Liver (tissue), 9 donors: ENCODE results near the gene AXIN1. TPM values are rescaled to one million over a fixed set of nuclear protein-coding genes. Genes with fewer than 3 reads are reported as not detected.

ENCODE experiments used
- DNase-seq: peaks from one replicate; pipeline ENCODE4 v3.0.0-alpha.2; 2017; ENCODE audit warnings: low spot score
- H3K27ac ChIP-seq, 2 donors: one replicate each; pipeline ENCODE4 v1.7.0; 2013; ENCODE audit warnings: inconsistent platforms in 2 of 2, low read length in 2 of 2, control low read depth in 1 of 2, low read depth in 1 of 2, mild to moderate bottlenecking in 1 of 2
- H3K27me3 ChIP-seq, 4 donors: one replicate each; pipeline versions ENCODE4 v1.6.1 to v1.7.0; 2013; ENCODE audit warnings: low read length in 3 of 4, inconsistent platforms in 1 of 4, mild to moderate bottlenecking in 1 of 4, moderate library complexity in 1 of 4; ENCODE audit not compliant: control insufficient read depth in 4 of 4, insufficient read depth in 4 of 4
- H3K36me3 ChIP-seq, 4 donors: one replicate each; pipeline versions ENCODE4 v1.6.1 to v1.7.0; 2013; ENCODE audit warnings: low read length in 3 of 4, mild to moderate bottlenecking in 3 of 4, low read depth in 1 of 4, moderate library complexity in 1 of 4; ENCODE audit not compliant: control insufficient read depth in 4 of 4, insufficient read depth in 3 of 4
- H3K4me1 ChIP-seq, 4 donors: one replicate each; pipeline versions ENCODE4 v1.6.1 to v1.7.0; 2013; ENCODE audit warnings: low read length in 3 of 4, mild to moderate bottlenecking in 3 of 4, moderate library complexity in 1 of 4; ENCODE audit not compliant: control insufficient read depth in 4 of 4, insufficient read depth in 4 of 4
- H3K4me3 ChIP-seq, 3 donors: one replicate each; pipeline versions ENCODE4 v1.6.1 to v1.7.0; 2013; ENCODE audit warnings: low read length in 3 of 3, control low read depth in 1 of 3, low read depth in 1 of 3, mild to moderate bottlenecking in 1 of 3
- H3K9ac ChIP-seq, 2 donors: one replicate each; pipeline ENCODE4 v1.7.0; 2013; ENCODE audit warnings: low read length in 2 of 2, mild to moderate bottlenecking in 2 of 2, moderate library complexity in 2 of 2, control low read depth in 1 of 2, low read depth in 1 of 2
- H3K9me3 ChIP-seq, 4 donors: one replicate each; pipeline versions ENCODE4 v1.6.1 to v1.7.0; 2013; ENCODE audit warnings: low read length in 3 of 4; ENCODE audit not compliant: control insufficient read depth in 4 of 4
- CTCF ChIP-seq: fragments of 150-350 bp; IDR thresholded peaks from 2 replicates; pipeline ENCODE4 v1.5.1; 2017; ENCODE audit warnings: improper control_type of control experiment, low read depth, low read length; ENCODE audit not compliant: missing input control
- HNF4A ChIP-seq, 2 donors: conservative IDR thresholded peaks; 2 replicates each; pipeline ENCODE4 v1.6.1; 2016; ENCODE audit warnings: antibody characterized with exemption in 2 of 2, mild to moderate bottlenecking in 2 of 2
- HNF4G ChIP-seq: IDR thresholded peaks from 2 replicates; pipeline ENCODE4 v1.6.1; 2016; ENCODE audit warnings: antibody characterized with exemption
- NR2F2 ChIP-seq: IDR thresholded peaks from 2 replicates; pipeline ENCODE4 v1.6.1; 2016; ENCODE audit warnings: antibody characterized with exemption
- RAD21 ChIP-seq, 2 donors: IDR thresholded peaks; 2 replicates each; pipeline ENCODE4 v1.6.1; 2016; ENCODE audit warnings: antibody characterized with exemption in 2 of 2, mild to moderate bottlenecking in 2 of 2
- RXRA ChIP-seq, 2 donors: IDR thresholded peaks; 2 replicates each; pipeline ENCODE4 v1.6.1; 2017 to 2018; ENCODE audit warnings: antibody characterized with exemption in 2 of 2, mild to moderate bottlenecking in 1 of 2
- SP1 ChIP-seq: IDR thresholded peaks from 2 replicates; pipeline ENCODE4 v1.6.1; 2018; ENCODE audit warnings: antibody characterized with exemption, mild to moderate bottlenecking
- YY1 ChIP-seq: IDR thresholded peaks from 2 replicates; pipeline ENCODE4 v1.6.1; 2016; ENCODE audit warnings: antibody characterized with exemption, mild to moderate bottlenecking
- ZBTB33 ChIP-seq: IDR thresholded peaks from 2 replicates; pipeline ENCODE4 v1.6.1; 2016; ENCODE audit warnings: antibody characterized with exemption
- WGBS: extraction: QIAGEN DNeasy Blood & Tissue Kit; methylation state at CpG from one replicate; pipeline ENCODE4 v1.1.7; 2013; 5-methylcytosine and 5-hydroxymethylcytosine counted together
- polyA plus RNA-seq, 2 donors: library from polyadenylated mRNA; stranded (reverse) in 1 of 2; unstranded in 1 of 2; fragments of 200-250 nt in 1 of 2; fragments of >200 nt in 1 of 2; fragmentation: Nextera tagmentation in 1 of 2; extraction: Ambion mirVana in 1 of 2; gene quantifications; one replicate each; pipeline versions ENCODE4 v1.2.1 to v1.2.3, GENCODE V29; 2013 to 2015
- total RNA-seq, 2 donors: library from RNA; depleted of rRNA; stranded (reverse); fragments of >200 nt; gene quantifications; one replicate each; pipeline ENCODE4 v1.2.3, GENCODE V29; 2014
- TF ChIP-seq, protein P1 (sequence below): IDR thresholded peaks from 2 replicates; pipeline ENCODE4 v1.6.1; 2016; ENCODE audit warnings: antibody characterized with exemption
- TF ChIP-seq, protein P2 (sequence below): IDR thresholded peaks from 2 replicates; pipeline ENCODE4 v1.6.1; 2016; ENCODE audit warnings: antibody characterized with exemption
- donor health status: healthy.
- donor health status: healthy.
- donor health status: healthy.
- donor health status: healthy.
- donor health status: healthy.

Gene AXIN1
- total and polyA plus RNA-seq, 4 donors = 2.0 to 10.3 (median 7.9) TPM

- WGBS = 84% methylated on average over 2 of the region's 2 CpGs
- no peak overlapping the region for H3K27ac ChIP-seq
- no peak overlapping the region for H3K9ac ChIP-seq
Measured at GRCh38 chr16:330741-331140, 21.8 kb downstream of the AXIN1 start.

GRCh38 chr16:325375-326145, 27.0 kb downstream of the AXIN1 start:
- no peak overlapping the region for H3K9ac ChIP-seq
- TF ChIP-seq, protein P1, sequence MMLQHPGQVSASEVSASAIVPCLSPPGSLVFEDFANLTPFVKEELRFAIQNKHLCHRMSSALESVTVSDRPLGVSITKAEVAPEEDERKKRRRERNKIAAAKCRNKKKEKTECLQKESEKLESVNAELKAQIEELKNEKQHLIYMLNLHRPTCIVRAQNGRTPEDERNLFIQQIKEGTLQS = no peak
- no peak for TF ChIP-seq HNF4G
- TF ChIP-seq RAD21 (IDR thresholded peaks at IDR 0.05) = no peak
- TF ChIP-seq YY1 = no peak
- TF ChIP-seq ZBTB33 = no peak
- TF ChIP-seq RXRA (IDR thresholded peaks at IDR 0.05) = no peak
- TF ChIP-seq, protein P2, sequence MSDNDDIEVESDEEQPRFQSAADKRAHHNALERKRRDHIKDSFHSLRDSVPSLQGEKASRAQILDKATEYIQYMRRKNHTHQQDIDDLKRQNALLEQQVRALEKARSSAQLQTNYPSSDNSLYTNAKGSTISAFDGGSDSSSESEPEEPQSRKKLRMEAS = no peak
- no peak for TF ChIP-seq HNF4A (conservative IDR thresholded peaks at IDR 0.05)
- 88% methylated on average over 28 of the region's 28 CpGs for WGBS
- H3K4me3 ChIP-seq = no peak overlapping the region
- no peaks in the 10 kb centered on the region for H3K27me3 ChIP-seq
- DNase-seq = no peak
- no peaks in the 10 kb centered on the region for H3K36me3 ChIP-seq
- H3K27ac ChIP-seq = no peak overlapping the region
- H3K9me3 ChIP-seq = no peaks in the 10 kb centered on the region
- peaks cover 5 to 13% (median 10%) of the 10 kb centered on the region in 4 donors for H3K4me1 ChIP-seq

More at GRCh38 chr16:330741-331140, 21.8 kb downstream of the AXIN1 start:
- DNase-seq = no peak
- Histone ChIP-seq H3K4me1 (peaks cover 5 to 13% (median 9%) of the 10 kb centered on the region in 4 donors), H3K4me3 (no peak overlapping the region), H3K27me3 (no peaks in the 10 kb centered on the region), H3K9me3 (no peaks in the 10 kb centered on the region), H3K36me3 (no peaks in the 10 kb centered on the region)
- no peak for TF ChIP-seq SP1
- no peak for TF ChIP-seq RAD21 (IDR thresholded peaks at IDR 0.05)
- no peak for TF ChIP-seq NR2F2
- TF ChIP-seq YY1 = no peak
- TF ChIP-seq CTCF = no peak
- TF ChIP-seq RXRA (IDR thresholded peaks at IDR 0.05) = peak in 1 of 2 donors; percentile 12
- TF ChIP-seq HNF4A (conservative IDR thresholded peaks at IDR 0.05) = peak in 1 of 2 donors; percentile 18
